ENCODE data around the gene ATG9A. TPM values are rescaled to one million over a fixed set of nuclear protein-coding genes. Genes with fewer than 3 reads are reported as not detected.

ATG9A gene
- total RNA-seq, 6 donors from 2014 or later: 40.9 to 57.7 (median 49.8) TPM

DNA sequence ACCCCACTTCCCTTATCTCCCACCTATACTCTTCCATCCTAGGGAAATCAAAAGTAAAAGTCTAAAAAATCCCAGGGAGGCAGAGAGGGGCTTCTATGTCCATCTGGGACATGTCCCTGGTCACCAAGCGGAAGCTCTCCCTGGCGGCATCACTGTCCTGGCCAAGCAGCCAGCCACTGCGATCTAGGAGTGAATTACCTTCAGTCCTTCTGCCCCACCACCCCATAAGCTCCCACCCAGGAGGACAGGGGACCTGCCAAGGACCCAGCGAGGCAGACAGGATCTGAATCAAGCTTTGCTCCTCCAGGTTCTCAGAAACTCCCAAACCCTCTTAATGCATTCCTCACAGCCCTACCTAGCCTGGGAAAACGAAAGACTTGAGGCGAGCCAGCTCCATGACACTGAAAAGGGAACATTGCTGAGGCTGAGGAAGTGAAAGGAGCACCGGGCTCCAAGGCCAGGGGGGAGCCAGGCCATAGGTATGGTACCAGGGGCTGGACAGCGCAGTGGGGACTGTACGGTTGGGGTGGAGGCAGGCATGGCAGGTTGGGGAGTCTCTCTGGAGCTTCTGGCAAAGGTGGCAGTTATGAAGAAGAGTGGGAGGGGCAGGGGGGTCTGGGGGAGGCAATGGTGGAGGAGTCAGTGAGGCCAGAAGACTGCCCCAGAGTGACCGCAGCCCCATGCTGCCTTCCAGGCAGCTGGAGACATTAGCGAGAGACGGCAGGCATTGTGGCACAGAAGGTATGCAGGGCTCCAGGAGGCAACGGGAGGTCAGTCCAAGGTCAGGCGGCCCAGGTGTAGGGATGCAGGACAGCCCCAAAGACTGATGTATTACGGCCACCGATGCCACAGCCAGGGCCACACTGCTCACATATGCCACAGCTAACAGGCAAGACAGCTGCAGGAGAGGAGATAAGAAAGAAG, 56.9 kb downstream of the ATG9A start:
- Histone ChIP-seq H3K27me3 (no peaks in the 10 kb centered on the region), H3K27ac (peak overlapping the region in 3 of 4 donors; percentile 47 to 81 (median 72)), H3K4me1 (peaks cover 11 to 27% (median 22%) of the 10 kb centered on the region in 4 donors), H3K36me3 (peaks cover 11 to 36% (median 30%) of the 10 kb centered on the region in 4 donors), H3K9me3 (no peaks in the 10 kb centered on the region), H3K4me3 (no peak overlapping the region)
- TF ChIP-seq EP300 (IDR thresholded peaks at IDR 0.05) (no peak), POLR2A (IDR thresholded peaks at IDR 0.05) (no peak), POLR2AphosphoS5 (IDR thresholded peaks at IDR 0.05) (no peak)
- TF ChIP-seq, protein P1, sequence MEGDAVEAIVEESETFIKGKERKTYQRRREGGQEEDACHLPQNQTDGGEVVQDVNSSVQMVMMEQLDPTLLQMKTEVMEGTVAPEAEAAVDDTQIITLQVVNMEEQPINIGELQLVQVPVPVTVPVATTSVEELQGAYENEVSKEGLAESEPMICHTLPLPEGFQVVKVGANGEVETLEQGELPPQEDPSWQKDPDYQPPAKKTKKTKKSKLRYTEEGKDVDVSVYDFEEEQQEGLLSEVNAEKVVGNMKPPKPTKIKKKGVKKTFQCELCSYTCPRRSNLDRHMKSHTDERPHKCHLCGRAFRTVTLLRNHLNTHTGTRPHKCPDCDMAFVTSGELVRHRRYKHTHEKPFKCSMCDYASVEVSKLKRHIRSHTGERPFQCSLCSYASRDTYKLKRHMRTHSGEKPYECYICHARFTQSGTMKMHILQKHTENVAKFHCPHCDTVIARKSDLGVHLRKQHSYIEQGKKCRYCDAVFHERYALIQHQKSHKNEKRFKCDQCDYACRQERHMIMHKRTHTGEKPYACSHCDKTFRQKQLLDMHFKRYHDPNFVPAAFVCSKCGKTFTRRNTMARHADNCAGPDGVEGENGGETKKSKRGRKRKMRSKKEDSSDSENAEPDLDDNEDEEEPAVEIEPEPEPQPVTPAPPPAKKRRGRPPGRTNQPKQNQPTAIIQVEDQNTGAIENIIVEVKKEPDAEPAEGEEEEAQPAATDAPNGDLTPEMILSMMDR (IDR thresholded peaks at IDR 0.05): no peak
- ATAC-seq (ENCODE audit: low FRiP score in 2 of 2) (no peak), DNase-seq (no peak)
- WGBS, 2 donors: 84 to 95% methylated on average over 14 to 16 of the region's 16 CpGs

GRCh38 chr2:219171231-219171651, 58.2 kb downstream of the ATG9A start:
- H3K4me1 ChIP-seq: peaks cover 11 to 26% (median 22%) of the 10 kb centered on the region in 4 donors
- no peak for TF ChIP-seq POLR2A (IDR thresholded peaks at IDR 0.05)
- TF ChIP-seq EP300 (IDR thresholded peaks at IDR 0.05): no peak
- peak in 1 of 2 donors; percentile 10 for TF ChIP-seq POLR2AphosphoS5 (IDR thresholded peaks at IDR 0.05)
- TF ChIP-seq, protein P1 (IDR thresholded peaks at IDR 0.05): peak; percentile 50 to 73 (median 62)
- no peaks in the 10 kb centered on the region for H3K9me3 ChIP-seq
- H3K27ac ChIP-seq: peak overlapping the region; percentile 42 to 81 (median 60)
- DNase-seq (peak in 1 of 2 donors; percentile 47), ATAC-seq (ENCODE audit: low FRiP score in 2 of 2) (peak; percentile 72 to 74)
- peaks cover 11 to 36% (median 30%) of the 10 kb centered on the region in 4 donors for H3K36me3 ChIP-seq
- H3K27me3 ChIP-seq: no peaks in the 10 kb centered on the region
- no peak overlapping the region for H3K4me3 ChIP-seq
- 36 to 37% methylated on average over 6 of the region's 6 CpGs for WGBS, 2 donors

DNA sequence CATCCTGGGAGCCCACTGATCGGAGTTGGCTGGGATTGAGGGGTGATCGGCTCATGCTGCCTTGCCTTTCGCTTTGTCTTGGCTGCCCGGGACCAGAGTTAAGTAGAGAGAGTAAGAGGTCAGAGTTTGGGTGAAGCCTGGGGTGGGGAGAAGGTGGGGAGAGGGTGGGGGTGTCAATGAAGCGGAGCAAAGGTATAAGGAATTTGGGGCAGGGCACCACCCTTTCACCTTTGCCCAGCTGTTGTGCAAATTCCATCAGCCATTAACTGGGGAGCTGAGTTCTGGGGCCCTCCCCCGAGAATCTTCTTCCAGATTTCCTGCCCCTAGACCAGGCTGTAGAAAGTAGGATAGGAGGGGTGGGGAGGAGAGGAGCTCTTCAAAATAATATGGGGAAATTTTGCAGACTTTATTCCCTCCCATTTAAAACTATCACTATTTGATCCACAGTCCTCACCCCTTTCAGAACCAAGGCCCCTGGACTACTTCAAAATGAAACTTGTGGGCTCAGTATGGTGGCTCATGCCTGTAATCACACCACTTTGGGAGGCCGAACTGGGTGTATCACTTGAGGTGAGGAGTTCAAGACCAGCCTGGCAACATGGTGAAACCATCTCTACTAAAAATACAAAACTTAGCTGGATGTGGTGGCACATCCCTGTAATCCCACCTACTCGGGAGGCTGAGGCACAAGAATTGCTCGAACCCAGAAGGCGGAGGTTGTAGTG, 59.3 kb downstream of the ATG9A start, which contains the start of gene SLC23A3:
Gene SLC23A3 (minus strand): TSS at position 100 of the 725 bp plus-strand sequence. CDS start 45 bp downstream, at position 55.
- WGBS, 2 donors: 89 to 90% methylated on average over 10 of the region's 10 CpGs
- TF ChIP-seq, protein P1 (IDR thresholded peaks at IDR 0.05): no peak
- TF ChIP-seq POLR2AphosphoS5 (IDR thresholded peaks at IDR 0.05): no peak
- TF ChIP-seq EP300 (IDR thresholded peaks at IDR 0.05): no peak
- no peak for TF ChIP-seq POLR2A (IDR thresholded peaks at IDR 0.05)
- H3K27ac ChIP-seq: peak within 1 kb of the TSS in 3 of 4 donors; percentile 7 to 72 (median 43)
- peaks cover under 1 to 16% (median 12%) of the 10 kb centered on the region in 4 donors for H3K4me1 ChIP-seq
- no peaks in the 10 kb centered on the region for H3K27me3 ChIP-seq
- no peak for ATAC-seq (ENCODE audit: low FRiP score in 2 of 2)
- DNase-seq: peak in 1 of 2 donors; percentile 11
- H3K4me3 ChIP-seq: no peak within 1 kb of the TSS
- H3K36me3 ChIP-seq: peaks cover 11 to 34% (median 30%) of the 10 kb centered on the region in 4 donors
- no peaks in the 10 kb centered on the region for H3K9me3 ChIP-seq

Other genes starting within 250 kb of the ATG9A start
- not detected for gene FEV, start 244.5 kb downstream of the ATG9A start, total RNA-seq
- gene CRYBA2, start 236.2 kb downstream of the ATG9A start, total RNA-seq: not detected
- gene CFAP65, start 188.1 kb downstream of the ATG9A start, total RNA-seq: 10 to 100 TPM in 3 of 6 donors, 1 to 10 TPM in 2, under 1 TPM in 1; 0.26 to 18.7 (median 10.7) TPM
- 1 to 10 TPM in 3 of 6 donors, under 1 TPM in 1, not detected in 2; 0.80 to 4.4 (median 1.5) TPM for gene IHH, start 168.7 kb downstream of the ATG9A start, total RNA-seq
- 10 to 100 TPM in 5 of 6 donors, 1 to 10 TPM in 1; 7.9 to 26.2 (median 14.3) TPM for gene NHEJ1, start 68.8 kb downstream of the ATG9A start, total RNA-seq
- gene SLC23A3, start 59.6 kb downstream of the ATG9A start, total RNA-seq: 1 to 10 TPM in 4 of 6 donors, under 1 TPM in 2; 0.33 to 6.3 (median 2.6) TPM
- gene CNPPD1, start 52.7 kb downstream of the ATG9A start, total RNA-seq: 10 to 100 TPM; 42.7 to 86.8 (median 49.4) TPM
- gene RETREG2, start 51.4 kb downstream of the ATG9A start, total RNA-seq: 100 to 1,000 TPM in 1 of 6 donors, 10 to 100 TPM in 5; 46.1 to 100 (median 60.5) TPM
- 10 to 100 TPM; 38.7 to 59.7 (median 43.3) TPM for gene ZFAND2B, start 22.9 kb downstream of the ATG9A start, total RNA-seq
- gene ABCB6, start 10.7 kb downstream of the ATG9A start, total RNA-seq: 10 to 100 TPM; 11.0 to 35.6 (median 21.9) TPM
- gene ANKZF1, start 170 bp upstream of the ATG9A start, total RNA-seq: 100 to 1,000 TPM in 2 of 6 donors, 10 to 100 TPM in 4; 26.0 to 339 (median 67.2) TPM
- 10 to 100 TPM in 3 of 6 donors, 1 to 10 TPM in 3; 4.1 to 19.5 (median 11.9) TPM for gene GLB1L, start 15.8 kb upstream of the ATG9A start, total RNA-seq
- gene STK16, start 15.8 kb upstream of the ATG9A start, total RNA-seq: 10 to 100 TPM; 12.6 to 28.3 (median 15.7) TPM
- gene TUBA4B, start 23.6 kb upstream of the ATG9A start, total RNA-seq: 1 to 10 TPM in 5 of 6 donors, under 1 TPM in 1; 0.26 to 8.9 (median 3.1) TPM
- gene TUBA4A, start 24.3 kb upstream of the ATG9A start, total RNA-seq: 10 to 100 TPM; 17.8 to 52.1 (median 40.3) TPM
- gene DNAJB2, start 49.7 kb upstream of the ATG9A start, total RNA-seq: 10 to 100 TPM; 58.6 to 86.1 (median 75.5) TPM
- gene PTPRN, start 79.8 kb upstream of the ATG9A start, total RNA-seq: 1 to 10 TPM in 2 of 6 donors, under 1 TPM in 2, not detected in 2; 0.20 to 4.4 (median 0.68) TPM
- gene RESP18, start 103.1 kb upstream of the ATG9A start, total RNA-seq: not detected
- gene DNPEP, start 158.3 kb upstream of the ATG9A start, total RNA-seq: 100 to 1,000 TPM in 1 of 6 donors, 10 to 100 TPM in 5; 31.9 to 141 (median 75.1) TPM
- gene DES, start 188.7 kb upstream of the ATG9A start, total RNA-seq: 100 to 1,000 TPM in 2 of 6 donors, 10 to 100 TPM in 4; 39.7 to 299 (median 70.8) TPM
- 1 to 10 TPM; 2.3 to 8.9 (median 4.9) TPM for gene SPEG, start 205.2 kb upstream of the ATG9A start, total RNA-seq